Stimulated activated naive CD8-positive, alpha-beta T cell treated with anti-CD3 and anti-CD28 coated beads, Interleukin-15, Interleukin-2, amounts not matched to agents 100 U/mL and 50 U/mL, for 24 hours (primary cell): ENCODE results near the gene DCLRE1B.

ENCODE experiments used
- ATAC-seq: fragments of 150-1000 bp; cut with Tn5 transposase; one replicate; pipeline ENCODE4 v1.10.0; 2021
- DNase-seq: peaks from one replicate; pipeline ENCODE4 v3.0.0; 2021

DCLRE1B gene

GRCh38 chr1:113887402-113888175, 17.5 kb upstream of the DCLRE1B start, which contains the start of gene BCL2L15:
BCL2L15 (minus strand) TSS chr1:113887581; CDS start chr1:113887375, 206 bp downstream.
- DNase-seq (no peak), ATAC-seq (no peak)

DNA sequence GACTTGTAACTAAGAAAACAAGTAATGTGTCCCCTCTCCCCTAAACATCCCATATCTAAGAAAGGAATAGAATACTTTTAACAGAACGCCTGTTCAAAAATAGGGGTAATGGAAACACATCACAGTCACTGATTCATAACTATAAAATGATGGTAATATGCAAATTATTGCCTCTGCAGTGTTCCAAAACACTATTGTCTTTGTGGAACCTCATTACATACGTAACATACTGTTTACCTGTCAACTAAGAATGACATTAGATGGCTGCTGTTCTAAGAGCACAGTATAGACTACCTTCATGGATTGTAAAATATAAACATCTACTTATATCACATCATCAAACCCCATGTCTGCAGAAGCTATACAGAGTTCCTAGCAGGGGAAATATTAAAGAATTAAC, 14.3 kb upstream of the DCLRE1B start:
- peak; percentile 23 for ATAC-seq
- no peak for DNase-seq

DNA sequence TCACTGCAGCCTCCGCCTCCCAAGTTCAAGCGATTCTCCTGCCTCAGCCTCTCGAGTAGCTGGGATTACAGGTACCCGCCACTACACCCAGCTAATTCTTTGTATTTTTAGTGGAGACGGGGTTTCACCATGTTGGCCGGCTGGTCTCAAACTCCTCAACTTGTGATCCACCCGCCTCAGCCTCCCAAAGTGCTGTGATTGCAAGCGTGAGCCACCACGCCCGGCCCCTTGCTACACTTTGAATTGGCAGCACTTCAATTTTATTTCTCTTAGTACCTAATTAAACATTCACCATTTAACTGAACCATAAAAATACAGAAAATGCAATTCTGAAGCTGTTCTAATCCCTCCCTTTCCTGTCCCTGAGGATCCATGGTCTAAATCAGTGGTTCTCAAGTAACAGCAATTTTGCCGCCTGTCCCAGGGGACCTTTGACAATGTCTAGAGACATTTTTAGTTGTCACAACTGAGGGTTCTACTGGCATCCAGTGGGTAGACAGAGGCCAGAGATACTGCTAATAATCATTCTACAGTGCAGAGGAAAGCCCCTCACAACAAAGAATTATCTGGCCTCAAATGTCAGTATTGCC, 13.4 kb upstream of the DCLRE1B start:
- ATAC-seq: no peak
- no peak for DNase-seq

DNA sequence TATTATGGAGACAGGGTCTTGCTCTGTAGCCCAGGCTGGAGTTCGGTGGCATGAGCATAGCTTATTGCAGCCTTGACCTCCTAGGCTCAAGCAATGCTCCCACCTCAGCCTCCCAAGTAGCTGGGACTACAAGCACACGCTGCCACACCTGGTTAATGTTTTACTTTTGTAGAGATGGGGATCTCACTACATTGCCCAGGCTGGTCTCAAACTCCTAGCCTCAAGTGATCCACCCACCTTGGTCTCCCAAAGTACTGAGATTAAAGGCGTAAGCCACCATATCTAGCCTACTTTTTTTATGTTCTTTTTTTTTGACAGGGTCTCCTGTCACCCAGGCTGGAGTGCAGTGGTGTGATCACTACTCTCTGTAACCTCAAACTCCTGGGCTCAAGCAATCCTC, 11.9 kb upstream of the DCLRE1B start:
- ATAC-seq (no peak), DNase-seq (no peak)

DNA sequence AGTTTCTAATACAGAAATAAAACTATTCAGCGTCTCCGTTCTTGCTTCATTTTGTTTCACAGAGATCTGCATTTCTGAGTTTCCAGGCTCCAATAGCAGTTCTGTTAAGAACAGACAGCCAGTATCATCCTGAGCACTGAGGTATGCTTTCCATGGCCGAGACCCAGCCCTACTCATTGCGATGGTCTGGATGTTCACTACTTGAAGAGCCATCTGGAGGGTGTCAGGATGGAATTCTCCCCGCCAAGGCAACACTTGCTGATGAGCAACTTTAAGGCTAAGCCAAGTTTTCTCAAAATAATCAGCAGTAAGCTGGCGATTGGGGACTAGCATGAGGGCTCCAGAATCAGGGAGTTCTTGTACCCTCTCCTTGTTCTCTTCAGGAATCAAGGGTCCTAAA, 10.0 kb upstream of the DCLRE1B start:
- DNase-seq (no peak), ATAC-seq (no peak)

GRCh38 chr1:113895961-113896360, 9.2 kb upstream of the DCLRE1B start:
- DNase-seq (no peak), ATAC-seq (no peak)

GRCh38 chr1:113898241-113898814, 6.8 kb upstream of the DCLRE1B start:
- DNase-seq (no peak), ATAC-seq (no peak)

DNA sequence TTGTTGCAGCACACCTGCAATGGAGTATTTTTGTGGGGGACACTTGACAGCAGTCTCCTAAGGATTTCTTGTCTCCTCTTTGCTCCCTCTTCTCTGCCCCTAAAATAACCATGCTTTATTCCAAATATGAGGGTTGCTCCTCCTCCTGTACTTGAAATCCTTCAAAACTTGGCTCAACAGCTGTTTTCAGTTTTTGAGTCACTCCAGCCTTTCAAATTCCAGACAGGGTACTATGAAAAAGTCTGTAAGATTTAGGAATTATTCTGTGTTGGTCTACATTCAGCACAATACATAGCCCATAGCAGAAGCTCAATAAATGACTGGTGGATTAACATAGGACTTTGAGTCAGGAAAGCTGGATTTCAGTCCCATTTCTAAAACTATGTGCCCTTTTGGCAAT, 6.0 kb upstream of the DCLRE1B start:
- DNase-seq: no peak
- ATAC-seq: no peak

DNA sequence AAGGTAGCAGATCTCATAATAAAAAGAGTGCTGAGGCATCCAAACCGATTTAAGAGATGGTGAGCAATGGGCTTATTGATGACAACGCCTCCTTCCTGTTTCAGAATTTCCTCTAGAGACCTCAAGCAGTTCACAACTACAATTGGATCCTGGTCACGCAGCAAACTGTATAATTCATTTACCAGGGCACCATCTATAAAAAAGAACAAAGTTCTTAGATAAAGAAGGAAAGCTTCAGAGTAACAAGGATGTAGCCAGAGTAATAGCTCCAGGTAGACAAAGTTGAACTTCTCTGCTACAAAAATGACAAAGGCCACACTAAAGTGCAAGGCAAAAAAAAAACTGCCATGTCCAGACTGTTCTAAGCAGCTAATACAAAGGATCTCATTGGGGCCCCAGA, 3.9 kb upstream of the DCLRE1B start:
- DNase-seq (no peak), ATAC-seq (no peak)

GRCh38 chr1:113903501-113904292, 1.4 kb upstream of the DCLRE1B start:
- DNase-seq (peak; percentile 23), ATAC-seq (no peak)

DNA sequence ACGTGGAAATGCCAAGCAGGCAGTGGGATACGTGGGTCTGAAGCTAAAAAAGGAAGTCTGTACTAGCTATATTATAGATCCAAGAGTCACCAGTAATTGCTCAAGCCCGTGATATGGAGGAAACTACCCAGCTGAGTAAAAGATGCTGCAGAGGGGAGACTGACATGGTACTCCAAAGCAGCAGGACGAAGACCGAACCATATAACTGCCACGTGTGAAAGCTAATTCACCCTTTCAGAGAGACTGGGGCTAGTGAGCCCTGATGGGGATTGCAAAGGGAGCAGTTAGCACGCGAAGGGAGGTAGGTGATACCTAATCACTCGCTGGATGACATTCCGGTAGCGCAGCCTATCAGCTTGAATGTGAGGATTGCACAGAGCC, 843 bp upstream of the DCLRE1B start:
- no peak for DNase-seq
- peak; percentile 21 for ATAC-seq

- DNase-seq: no peak
- ATAC-seq: no peak
Observed at GRCh38 chr1:113905435-113905861, 322 bp downstream of the DCLRE1B start.

GRCh38 chr1:113912594-113913311, 7.6 kb downstream of the DCLRE1B start:
- no peak for ATAC-seq
- no peak for DNase-seq

- ATAC-seq (no peak), DNase-seq (no peak)
Observed at GRCh38 chr1:113913312-113913668, 8.2 kb downstream of the DCLRE1B start.

GRCh38 chr1:113913887-113914664, 8.9 kb downstream of the DCLRE1B start:
- ATAC-seq (no peak), DNase-seq (no peak)

- DNase-seq: no peak
- no peak for ATAC-seq
Observed at GRCh38 chr1:113916974-113917373, 11.8 kb downstream of the DCLRE1B start.

DNA sequence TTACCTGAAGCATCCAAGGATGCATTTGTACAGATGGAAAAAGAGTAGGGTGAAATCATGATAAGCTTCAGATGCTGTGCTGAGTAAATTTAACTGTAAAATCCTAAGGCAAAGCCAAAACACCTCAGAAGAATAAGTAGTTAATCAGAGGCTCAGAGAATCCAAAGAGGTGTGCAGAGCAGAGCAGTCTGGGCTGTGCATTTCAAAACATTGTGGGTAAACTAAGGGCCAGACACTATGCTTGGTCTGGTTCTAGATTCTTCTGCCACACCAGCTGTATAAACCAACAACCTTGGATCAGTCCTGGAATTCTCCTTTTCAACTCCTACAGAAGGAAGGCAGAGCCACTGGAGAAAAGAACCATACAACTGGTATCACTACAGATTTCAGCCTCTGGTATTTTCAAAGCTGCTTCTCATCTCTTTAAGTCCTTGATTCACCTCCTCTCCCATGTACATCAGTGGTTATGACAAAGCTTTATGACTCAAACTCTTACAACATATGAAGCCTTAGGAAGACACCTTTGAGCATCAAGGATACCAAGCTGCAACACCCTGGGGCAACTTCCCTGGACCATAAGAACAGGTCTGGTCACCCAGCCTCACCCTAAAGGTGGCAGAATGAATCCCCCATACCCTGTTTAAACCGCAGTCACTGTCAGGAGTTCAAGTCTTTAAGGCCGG, 12.4 kb downstream of the DCLRE1B start:
- peak; percentile 77 for ATAC-seq
- DNase-seq: no peak

GRCh38 chr1:113918243-113918642, 13.1 kb downstream of the DCLRE1B start:
- no peak for ATAC-seq
- DNase-seq: no peak

DNA sequence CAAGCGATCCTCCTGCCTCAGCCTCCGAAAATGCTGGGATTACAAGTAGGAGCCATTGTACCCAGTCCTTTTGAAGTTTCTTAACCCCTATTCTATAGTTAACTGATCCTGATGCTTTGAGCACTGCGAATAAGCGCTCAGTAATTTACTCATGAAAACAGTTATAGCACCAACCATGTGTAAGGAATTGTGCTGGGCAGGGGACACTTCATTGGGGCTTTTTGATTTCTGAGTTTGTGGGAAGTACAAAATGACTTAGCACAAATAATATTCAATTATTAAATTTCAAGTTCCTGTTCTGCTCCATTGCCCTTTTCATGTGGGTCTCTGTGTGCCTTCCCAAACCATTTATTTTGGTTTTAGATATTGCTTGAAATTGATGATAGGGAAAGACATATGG, 17.8 kb downstream of the DCLRE1B start:
- DNase-seq: no peak
- ATAC-seq: no peak

DNA sequence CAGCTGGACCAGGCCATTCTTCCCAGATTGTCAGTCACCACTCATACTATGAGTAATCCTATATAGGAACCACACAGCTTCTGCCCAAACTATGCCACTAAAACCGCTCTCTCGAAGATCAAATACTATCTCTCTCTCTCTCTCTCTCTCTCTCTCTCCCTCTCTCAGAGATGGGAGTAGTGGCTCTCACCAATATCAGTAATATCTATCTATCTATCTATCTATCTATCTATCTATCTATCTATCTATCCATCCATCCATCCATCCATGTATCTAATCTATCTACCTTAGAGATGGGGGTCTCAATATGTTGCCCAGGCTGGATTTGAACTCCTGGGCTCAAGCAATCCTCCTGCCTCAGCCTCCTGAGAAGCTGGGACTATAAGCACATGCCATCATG, 19.3 kb downstream of the DCLRE1B start:
- ATAC-seq (no peak), DNase-seq (no peak)
